Activated CD8-positive, alpha-beta memory T cell treated with anti-CD3 and anti-CD28 coated beads for 36 hours (primary cell): Measurements from ENCODE around the gene CREB1. TPM values are rescaled to one million over a fixed set of nuclear protein-coding genes. Genes with fewer than 3 reads are reported as not detected.

Source experiments
- CTCF ChIA-PET: fragments of 350-600 bp; sonication (Branson Sonifier 250); formaldehyde crosslinking; loops from one replicate; lab custom pipeline; 2021; ENCODE audit warnings: antibody characterized with exemption; lab: Charles Lee
- POLR2A ChIA-PET: fragments of 350-600 bp; sonication (Branson Sonifier 250); formaldehyde crosslinking; loops from one replicate; lab custom pipeline; 2021; ENCODE audit warnings: antibody characterized with exemption; lab: Charles Lee
- total RNA-seq, 2 experiments: library from RNA; stranded (reverse); gene quantifications; one replicate each; pipeline ENCODE4 v1.2.3, GENCODE V29; 2021

Gene CREB1
- total RNA-seq, 2 experiments from 2014 or later, result 95.5 to 99.1 TPM

- POLR2A ChIA-PET, result no interaction called here
- CTCF ChIA-PET, result interaction anchor here (0.6 kb wide), 1 partner anchor 530 kb away, joined by 3 read pairs; no protein-coding TSS in a partner anchor
These were observed 27.8 kb upstream of the CREB1 start for GRCh38 chr2:207501802-207502576.

DNA sequence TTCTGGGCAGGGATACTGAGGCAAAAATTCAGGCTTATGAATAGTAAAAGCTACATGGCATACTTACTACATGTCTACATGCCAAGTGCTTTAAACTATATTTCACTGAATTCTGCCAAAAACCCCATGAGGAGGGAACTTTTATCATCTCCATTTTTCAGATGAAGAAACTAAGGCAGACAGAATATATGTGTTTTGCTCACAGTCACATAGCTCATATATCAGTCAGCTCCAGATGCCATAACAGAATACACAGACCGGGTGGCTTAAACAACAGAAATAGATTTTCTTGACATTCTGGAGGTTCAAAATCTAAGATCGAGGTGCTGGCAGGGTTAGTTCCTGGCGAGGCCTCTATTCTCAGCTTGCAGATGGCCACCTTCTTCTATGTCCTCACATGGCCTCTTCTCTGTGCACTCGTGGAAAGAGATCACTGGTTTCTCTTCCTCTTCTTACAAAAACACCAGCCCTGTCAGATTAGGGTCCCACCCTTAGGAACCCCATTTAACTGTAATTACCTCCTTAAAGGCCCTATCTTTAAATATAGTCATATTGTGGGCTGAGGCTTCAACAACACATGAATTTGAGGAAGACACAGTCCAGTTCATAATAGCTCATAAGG lies 27.1 kb upstream of the CREB1 start:
- CTCF ChIA-PET, result interaction anchor here (0.6 kb wide), 1 partner anchor 529 kb away, joined by 3 read pairs; no protein-coding TSS in a partner anchor
- POLR2A ChIA-PET, result no interaction called here

DNA sequence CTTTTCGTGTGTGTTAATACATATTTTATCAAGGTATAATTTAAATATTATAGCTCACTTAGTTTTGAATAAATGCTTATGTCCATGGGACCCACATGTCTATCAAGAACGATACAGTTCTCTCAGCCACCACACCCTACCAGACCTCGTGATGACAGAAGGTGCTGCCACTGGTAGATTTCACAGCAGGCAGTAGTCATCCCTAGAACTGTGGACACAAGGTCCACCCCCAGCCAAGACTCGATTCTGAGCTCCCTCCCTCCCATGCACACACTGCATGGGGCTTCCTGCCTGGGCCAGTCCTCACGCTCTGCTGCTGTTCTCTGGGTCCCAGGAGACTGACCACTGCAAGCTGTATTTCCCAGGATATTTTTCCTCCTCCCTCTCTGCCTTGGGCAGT lies 26.5 kb upstream of the CREB1 start:
- POLR2A ChIA-PET, result interaction anchor here (0.6 kb wide), 1 partner anchor 29 kb away, joined by 3 read pairs; no protein-coding TSS in a partner anchor
- CTCF ChIA-PET, result no interaction called here

DNA sequence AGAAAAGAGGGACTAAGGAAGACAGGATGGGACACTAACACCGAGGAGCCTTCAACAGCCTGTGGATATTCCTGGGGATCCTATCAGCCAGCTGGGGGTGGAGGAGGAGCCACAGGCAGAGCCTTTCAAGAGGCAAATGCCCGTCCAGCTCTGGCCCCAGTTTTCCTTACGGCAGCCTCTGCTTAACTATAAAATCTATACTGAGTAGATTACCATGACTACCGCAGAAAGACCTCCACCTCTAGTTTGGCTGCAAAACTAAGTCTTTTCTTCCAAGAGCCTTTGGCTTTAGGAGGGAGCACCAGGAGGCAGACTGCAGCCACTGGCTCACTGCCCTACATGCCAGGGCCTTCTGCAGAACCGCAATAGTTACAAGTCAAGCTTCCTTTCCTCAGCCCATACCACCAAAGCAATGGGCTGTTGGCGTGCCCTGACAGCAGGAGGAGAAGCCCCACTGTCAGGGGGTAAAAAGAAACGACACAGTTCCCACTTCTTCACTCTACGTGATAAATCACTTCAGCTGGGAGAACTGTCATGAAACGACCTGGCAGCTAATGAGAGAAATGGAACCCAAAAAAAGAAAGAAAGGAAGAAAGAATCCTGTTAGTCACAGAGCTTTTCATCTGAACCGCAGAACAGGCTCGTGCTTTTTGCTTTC lies 25.1 kb upstream of the CREB1 start:
- ChIA-PET CTCF (interaction anchor here (0.5 kb wide), 1 partner anchor 124 kb away, joined by 4 read pairs; no protein-coding TSS in a partner anchor), POLR2A (no interaction called here)

DNA sequence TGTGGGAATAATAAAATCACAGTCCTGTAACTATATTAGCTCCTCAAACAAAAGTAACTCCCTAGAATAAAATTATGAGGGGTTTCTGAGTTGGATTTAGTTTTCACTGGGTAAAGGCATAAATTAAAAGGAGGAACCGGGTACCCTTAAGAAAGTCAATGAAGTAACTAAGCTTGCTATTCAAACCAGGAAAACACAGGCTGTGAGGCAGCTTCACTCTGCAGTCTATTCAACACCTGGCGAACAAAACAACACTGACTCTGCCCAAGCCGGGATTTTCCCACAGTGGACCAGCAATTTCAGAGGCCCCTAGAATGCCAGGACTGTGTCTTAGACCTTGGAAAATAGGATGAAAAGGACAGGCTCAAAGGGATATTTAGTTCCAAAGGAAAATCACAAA lies 24.6 kb upstream of the CREB1 start:
- ChIA-PET CTCF (no interaction called here), POLR2A (no interaction called here)

DNA sequence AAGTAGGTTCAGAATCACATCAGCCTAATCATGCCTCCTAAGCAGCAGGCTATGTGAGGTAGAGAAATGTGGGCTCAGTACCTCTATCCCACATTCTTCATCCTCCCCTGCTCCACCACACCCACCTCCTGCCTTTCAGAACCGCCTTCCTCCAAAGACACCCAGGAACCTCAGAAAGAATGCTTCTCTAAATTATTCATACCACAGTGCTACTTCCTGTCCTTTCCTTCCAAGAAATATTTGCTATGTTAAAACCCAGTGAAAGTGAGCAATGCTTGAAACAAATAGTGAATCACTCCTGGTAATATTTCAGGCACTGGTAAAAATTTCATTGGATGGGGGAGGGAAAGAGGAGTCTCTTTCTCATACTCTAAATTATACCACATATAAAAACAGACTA lies 24.0 kb upstream of the CREB1 start:
- ChIA-PET POLR2A (no interaction called here), CTCF (interaction anchor here (0.6 kb wide), 1 partner anchor 377 kb away, joined by 3 read pairs; no protein-coding TSS in a partner anchor)

GRCh38 chr2:207506426-207506825 lies 23.3 kb upstream of the CREB1 start:
- POLR2A ChIA-PET, result no interaction called here
- CTCF ChIA-PET, result interaction anchor here (0.6 to 1.1 kb wide), 2 partner anchors 119 to 376 kb away, joined by 3 to 4 read pairs; partner anchors contain the start of gene METTL21A

DNA sequence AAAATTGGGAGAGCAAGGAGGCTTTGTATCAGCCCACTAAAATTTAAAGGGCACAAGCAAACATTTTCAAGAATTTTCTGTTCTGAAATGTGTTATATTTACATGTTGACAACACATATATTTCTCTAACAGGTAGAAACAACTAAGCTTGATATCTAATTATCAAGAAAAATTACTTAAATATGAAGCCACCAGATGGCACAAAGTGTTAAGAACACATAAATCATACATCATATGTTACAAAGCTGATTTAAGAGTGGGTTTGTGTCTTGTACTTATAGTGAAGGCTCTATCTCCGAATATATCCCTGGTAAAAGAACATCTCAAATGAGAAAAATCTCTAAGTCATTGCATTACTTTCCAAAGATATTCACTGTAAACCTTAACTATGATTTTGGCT lies 19.6 kb upstream of the CREB1 start:
- ChIA-PET POLR2A (interaction anchor here (0.5 to 0.8 kb wide), 2 partner anchors 21 to 366 kb away, joined by 3 read pairs; no protein-coding TSS in a partner anchor), CTCF (interaction anchor here (0.6 kb wide), 1 partner anchor 744 kb away, joined by 3 read pairs; no protein-coding TSS in a partner anchor)

DNA sequence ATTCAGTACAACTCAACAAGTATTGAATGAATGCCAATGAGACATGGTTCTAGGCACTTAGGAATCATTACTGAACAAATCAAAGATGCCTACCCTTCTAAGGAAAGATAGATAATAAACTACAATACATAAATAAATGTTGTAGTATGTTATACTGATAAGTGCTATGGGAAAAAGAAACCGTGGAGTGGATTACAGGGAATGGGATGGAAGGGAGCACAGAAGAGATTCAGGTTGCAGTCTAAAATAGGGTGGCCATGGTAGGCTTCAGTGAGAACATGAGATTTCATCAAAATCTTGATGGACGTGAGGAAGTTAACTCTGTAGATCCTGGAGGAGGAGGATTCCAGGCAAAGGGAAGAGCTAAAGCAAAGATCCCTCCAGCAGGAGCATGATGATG lies 17.9 kb upstream of the CREB1 start:
- ChIA-PET POLR2A (no interaction called here), CTCF (no interaction called here)

DNA sequence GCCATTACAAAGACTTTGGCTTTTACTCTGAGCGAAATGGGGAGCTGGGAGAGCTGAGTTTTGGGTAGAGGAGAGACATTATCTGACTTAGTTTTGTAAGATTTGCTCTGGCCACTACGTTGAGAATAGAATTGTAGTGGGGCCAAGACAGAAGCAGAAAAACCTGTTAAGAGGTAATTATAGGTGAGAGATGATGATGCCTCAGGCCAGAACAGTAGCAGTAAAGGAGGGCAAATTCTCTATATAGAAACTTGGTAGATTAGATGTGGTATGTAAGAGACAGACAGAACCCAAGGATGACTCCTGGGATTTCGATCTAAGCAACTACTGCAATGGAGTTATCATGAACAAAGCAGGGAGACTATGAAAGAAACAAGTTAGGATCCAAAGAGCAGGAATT lies 17.4 kb upstream of the CREB1 start:
- ChIA-PET POLR2A (no interaction called here), CTCF (no interaction called here)

GRCh38 chr2:207513551-207514257 lies 16.1 kb upstream of the CREB1 start:
- CTCF ChIA-PET, result interaction anchor here (1.9 kb wide), 1 partner anchor 15 kb away, joined by 4 read pairs; no protein-coding TSS in a partner anchor
- POLR2A ChIA-PET, result no interaction called here

DNA sequence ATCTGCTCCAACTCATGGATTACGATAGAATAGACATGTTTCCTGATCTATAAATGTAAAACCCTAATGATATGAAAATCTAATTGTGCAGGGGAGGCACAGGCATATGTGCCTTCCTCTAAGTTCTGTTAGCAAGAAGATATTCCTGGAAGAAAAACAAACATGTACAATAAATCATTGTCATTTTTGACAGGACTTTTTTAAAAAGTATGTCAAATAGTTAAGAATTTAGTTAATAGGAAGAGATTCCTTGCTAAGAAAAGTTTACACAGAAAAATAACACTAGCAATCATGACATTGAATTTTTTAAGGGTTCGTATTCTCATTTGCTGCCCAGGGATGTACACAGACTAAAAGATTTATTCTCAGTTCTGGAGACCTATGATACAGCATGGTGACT lies 15.3 kb upstream of the CREB1 start:
- POLR2A ChIA-PET, result no interaction called here
- CTCF ChIA-PET, result interaction anchor here (1.9 kb wide), 1 partner anchor 14 kb away, joined by 4 read pairs; no protein-coding TSS in a partner anchor

DNA sequence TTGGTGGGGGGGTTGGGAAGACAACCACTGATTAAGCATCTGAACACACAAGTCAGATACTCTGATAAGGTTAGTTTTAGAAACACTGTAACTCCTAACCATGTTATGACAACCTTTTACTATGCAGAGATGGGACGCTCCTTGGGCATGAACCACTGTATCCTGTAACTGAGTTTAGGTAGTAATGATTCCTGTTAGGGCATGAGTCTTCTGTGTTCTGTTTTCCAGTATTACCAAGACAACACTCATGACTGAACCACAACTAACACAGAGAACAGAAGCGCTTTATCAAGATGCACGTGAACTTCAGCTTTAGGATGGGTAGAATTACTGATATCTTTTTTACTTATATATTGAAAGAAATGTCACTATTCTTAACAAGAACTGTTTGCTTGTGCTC lies 14.1 kb upstream of the CREB1 start:
- ChIA-PET POLR2A (interaction anchor here (0.9 kb wide), 1 partner anchor 15 kb away, joined by 3 read pairs; no protein-coding TSS in a partner anchor), CTCF (no interaction called here)

GRCh38 chr2:207516206-207516605 lies 13.6 kb upstream of the CREB1 start:
- CTCF ChIA-PET, result no interaction called here
- POLR2A ChIA-PET, result interaction anchor here (0.9 kb wide), 1 partner anchor 15 kb away, joined by 3 read pairs; no protein-coding TSS in a partner anchor

DNA sequence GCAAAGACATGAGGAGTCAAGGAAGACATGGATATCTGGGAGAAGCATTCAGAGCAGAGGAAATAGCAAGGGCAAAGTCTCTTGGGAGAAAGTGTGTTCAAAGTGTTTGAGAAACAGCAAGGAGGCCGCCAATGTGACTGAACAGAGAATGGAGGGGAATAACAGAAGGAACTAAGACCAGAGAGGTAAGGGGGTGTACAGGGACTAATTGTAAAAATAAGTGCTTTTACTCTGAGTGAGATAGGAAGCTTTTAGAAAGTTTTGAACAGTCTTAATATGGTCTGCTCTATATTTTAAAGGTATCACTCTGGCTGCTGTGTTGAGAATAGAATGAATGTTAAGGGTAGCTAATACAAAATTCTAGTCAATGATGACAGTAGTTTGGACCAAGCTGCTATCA lies 6.8 kb upstream of the CREB1 start:
- CTCF ChIA-PET, result no interaction called here

GRCh38 chr2:207525296-207525695 lies 4.5 kb upstream of the CREB1 start:
- ChIA-PET CTCF (no interaction called here), POLR2A (interaction anchor here (0.6 kb wide), 1 partner anchor 191 kb away, joined by 3 read pairs; no protein-coding TSS in a partner anchor)

More for the DNA sequence above, 6.8 kb upstream of the CREB1 start:
- POLR2A ChIA-PET, result no interaction called here

DNA sequence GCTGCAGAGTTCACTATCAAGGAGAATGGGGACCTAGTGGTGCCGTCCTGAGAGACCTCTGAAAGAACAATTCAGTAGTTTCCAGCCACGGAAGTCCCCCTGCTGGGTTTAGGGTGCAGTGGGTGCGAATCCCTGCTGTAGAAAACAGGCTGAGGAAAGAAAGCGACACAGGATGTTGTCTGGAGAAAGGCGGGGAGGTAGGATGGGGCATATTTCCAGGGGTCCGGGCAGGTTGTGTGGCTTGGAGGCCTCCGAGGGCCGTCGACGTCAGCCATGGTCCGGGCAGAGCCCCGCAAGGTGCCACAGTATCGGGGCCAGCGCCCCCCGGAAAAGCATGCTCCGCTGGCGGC lies 807 bp upstream of the CREB1 start:
- POLR2A ChIA-PET, result interaction anchor here (0.8 kb wide), 1 partner anchor 593 kb away, joined by 7 read pairs; no protein-coding TSS in a partner anchor
- CTCF ChIA-PET, result interaction anchor here (1.2 kb wide), 1 partner anchor 15 kb away, joined by 4 read pairs; no protein-coding TSS in a partner anchor
